ENCODE data around the gene PHLDB3. TPM values are rescaled to one million over a fixed set of nuclear protein-coding genes. Genes with fewer than 3 reads are reported as not detected.
A peak's percentile ranks its signal among the peaks of the same experiment; 100 is the strongest.
"Not testable (repeated sequence)": the region's sequence is repeated elsewhere in the genome, so short reads cannot be mapped to it uniquely, and the experiment has no call there.

The PHLDB3 gene
- polyA plus RNA-seq, 2 donors, result 58.1 to 70.1 TPM

DNA sequence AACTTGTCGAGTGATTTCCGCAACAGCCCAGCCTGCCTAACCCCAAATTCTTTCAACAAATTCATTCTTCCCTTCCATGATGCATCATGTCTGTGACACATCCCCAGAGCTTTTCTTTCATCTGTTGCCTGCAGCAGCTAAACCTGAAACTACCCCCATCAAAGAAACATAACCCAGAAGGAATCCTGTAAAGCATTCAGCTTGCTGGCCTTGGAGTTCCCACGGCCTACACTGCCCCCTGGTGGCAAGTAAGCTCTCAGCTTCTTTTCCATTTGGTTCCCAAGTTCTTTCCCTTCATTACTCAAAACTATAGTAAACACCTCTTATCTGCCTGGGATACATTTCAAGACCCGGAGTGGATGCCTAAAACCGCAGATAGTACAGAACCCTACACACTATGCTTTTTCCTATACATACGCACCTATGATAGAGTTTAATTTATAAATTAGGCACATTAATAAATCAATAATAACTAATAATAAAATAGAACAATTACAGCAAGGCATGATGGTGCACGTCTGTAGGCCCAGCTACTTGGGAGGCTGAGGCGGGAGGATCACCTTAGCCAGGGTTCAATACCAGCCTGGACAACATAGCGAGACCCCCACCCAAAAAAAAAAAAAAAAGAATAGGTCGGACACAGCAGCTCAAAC is 15.0 kb upstream of the PHLDB3 start:
- H3K4me1 ChIP-seq (ENCODE audit: control insufficient read depth in 2 of 2, insufficient read depth in 2 of 2, low read length in 1 of 2), result peaks cover 0 to under 1% of the 10 kb centered on the region in 2 donors
- peak overlapping the region; percentile 65 to 80 for H3K27ac ChIP-seq (ENCODE audit: low read depth in 2 of 2, low read length in 1 of 2)
- 40 to 44% methylated on average over 10 of the region's 10 CpGs for WGBS, 2 donors
- H3K4me3 ChIP-seq (ENCODE audit: low read depth in 1 of 2, low read length in 2 of 2), result no peak overlapping the region
- no peaks in the 10 kb centered on the region for H3K27me3 ChIP-seq (ENCODE audit: control insufficient read depth in 1 of 2, insufficient read depth in 2 of 2, low read length in 2 of 2)
- no peaks in the 10 kb centered on the region for H3K9me3 ChIP-seq (ENCODE audit: control insufficient read depth in 2 of 2, insufficient read depth in 1 of 2, low read depth in 1 of 2, low read length in 1 of 2)
- H3K36me3 ChIP-seq (ENCODE audit: control insufficient read depth in 2 of 2, insufficient read depth in 2 of 2, low read length in 1 of 2), result no peaks in the 10 kb centered on the region

GRCh38 chr19:43518051-43518450 is 13.5 kb upstream of the PHLDB3 start:
- H3K4me1 ChIP-seq (ENCODE audit: control insufficient read depth in 2 of 2, insufficient read depth in 2 of 2, low read length in 1 of 2), result no peaks in the 10 kb centered on the region
- peak overlapping the region in 1 of 2 donors; percentile 8 for H3K27ac ChIP-seq (ENCODE audit: low read depth in 2 of 2, low read length in 1 of 2)
- 58 to 68% methylated on average over 4 of the region's 4 CpGs for WGBS, 2 donors

DNA sequence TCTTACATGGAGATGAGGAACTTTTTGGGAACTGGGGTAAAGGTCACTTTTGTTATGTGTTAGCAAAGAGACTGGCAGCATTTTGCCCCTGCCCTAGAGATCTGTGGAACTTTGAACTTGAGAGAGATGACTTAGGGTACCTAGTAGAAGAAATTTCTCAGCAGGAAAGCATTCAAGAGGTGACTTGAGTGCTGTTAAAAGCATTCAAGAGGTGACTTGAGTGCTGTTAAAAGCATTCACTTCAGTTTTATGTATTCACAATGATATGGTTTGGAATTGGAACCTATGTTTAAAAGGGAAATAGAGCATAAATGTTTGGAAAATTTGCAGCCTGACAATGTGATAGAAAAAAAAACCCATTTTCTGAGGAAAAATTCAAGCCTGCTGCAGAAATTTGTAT is 7.9 kb upstream of the PHLDB3 start:
- H3K4me1 ChIP-seq (ENCODE audit: control insufficient read depth in 2 of 2, insufficient read depth in 2 of 2, low read length in 1 of 2); H3K9me3 ChIP-seq (ENCODE audit: control insufficient read depth in 2 of 2, insufficient read depth in 1 of 2, low read depth in 1 of 2, low read length in 1 of 2); H3K27ac ChIP-seq (ENCODE audit: low read depth in 2 of 2, low read length in 1 of 2); H3K27me3 ChIP-seq (ENCODE audit: control insufficient read depth in 1 of 2, insufficient read depth in 2 of 2, low read length in 2 of 2); H3K4me3 ChIP-seq (ENCODE audit: low read depth in 1 of 2, low read length in 2 of 2): not testable (repeated sequence)
- H3K36me3 ChIP-seq (ENCODE audit: control insufficient read depth in 2 of 2, insufficient read depth in 2 of 2, low read length in 1 of 2), result peaks cover 0 to 14% of the 10 kb centered on the region in 2 donors

More at GRCh38 chr19:43518051-43518450, 13.5 kb upstream of the PHLDB3 start:
- Histone ChIP-seq H3K9me3 (ENCODE audit: control insufficient read depth in 2 of 2, insufficient read depth in 1 of 2, low read depth in 1 of 2, low read length in 1 of 2) (no peaks in the 10 kb centered on the region), H3K36me3 (ENCODE audit: control insufficient read depth in 2 of 2, insufficient read depth in 2 of 2, low read length in 1 of 2) (no peaks in the 10 kb centered on the region), H3K4me3 (ENCODE audit: low read depth in 1 of 2, low read length in 2 of 2) (no peak overlapping the region), H3K27me3 (ENCODE audit: control insufficient read depth in 1 of 2, insufficient read depth in 2 of 2, low read length in 2 of 2) (no peaks in the 10 kb centered on the region)

DNA sequence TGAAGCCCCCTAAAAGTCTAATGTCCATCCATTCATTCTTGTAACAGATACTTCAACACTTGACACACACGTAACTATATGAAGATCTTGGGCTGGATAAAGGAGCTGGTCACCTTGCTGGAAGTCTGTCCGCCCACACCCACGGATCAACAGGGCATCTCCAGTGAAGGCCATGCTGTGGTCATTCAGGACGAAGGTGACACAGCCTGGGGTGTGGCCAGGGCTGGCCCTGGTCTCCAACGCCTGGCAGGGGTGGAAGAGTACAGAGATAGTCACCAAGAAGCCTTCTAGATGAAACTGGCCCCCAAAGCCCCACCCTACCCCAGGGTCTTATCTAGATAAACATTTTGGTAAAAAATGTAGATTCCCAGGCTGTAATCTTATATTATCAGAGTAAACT is 6.8 kb upstream of the PHLDB3 start:
- Histone ChIP-seq H3K27ac (ENCODE audit: low read depth in 2 of 2, low read length in 1 of 2) (no peak overlapping the region), H3K36me3 (ENCODE audit: control insufficient read depth in 2 of 2, insufficient read depth in 2 of 2, low read length in 1 of 2) (peaks cover 0 to 14% of the 10 kb centered on the region in 2 donors)
- whole genome bisulfite sequencing, 2 donors, result 93 to 94% methylated on average over 5 of the region's 5 CpGs

DNA sequence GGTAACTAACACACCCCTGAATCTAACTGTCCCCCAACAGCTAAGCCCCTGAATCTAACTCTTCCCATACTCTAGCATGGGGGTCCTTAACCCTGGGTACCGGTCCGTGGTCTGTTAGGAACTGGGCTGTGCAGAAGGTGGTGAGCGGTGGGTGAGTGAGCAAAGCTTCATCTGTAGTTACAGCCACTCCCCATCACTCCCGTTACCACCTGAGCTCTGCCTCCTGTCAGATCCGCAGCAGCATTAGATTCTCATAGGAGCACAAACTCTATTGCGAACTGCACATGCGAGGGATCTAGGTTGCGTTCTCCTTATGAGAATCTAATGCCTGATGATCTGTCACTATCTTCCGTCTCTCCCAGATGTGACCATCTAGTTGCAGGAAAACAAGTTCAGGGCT is 6.2 kb upstream of the PHLDB3 start:
- no peaks in the 10 kb centered on the region for H3K27me3 ChIP-seq (ENCODE audit: control insufficient read depth in 1 of 2, insufficient read depth in 2 of 2, low read length in 2 of 2)
- H3K9me3 ChIP-seq (ENCODE audit: control insufficient read depth in 2 of 2, insufficient read depth in 1 of 2, low read depth in 1 of 2, low read length in 1 of 2), result no peaks in the 10 kb centered on the region
- 98% methylated on average over 9 of the region's 9 CpGs for WGBS, 2 donors
- no peak overlapping the region for H3K4me3 ChIP-seq (ENCODE audit: low read depth in 1 of 2, low read length in 2 of 2)
- peaks cover 0 to 14% of the 10 kb centered on the region in 2 donors for H3K36me3 ChIP-seq (ENCODE audit: control insufficient read depth in 2 of 2, insufficient read depth in 2 of 2, low read length in 1 of 2)
- H3K4me1 ChIP-seq (ENCODE audit: control insufficient read depth in 2 of 2, insufficient read depth in 2 of 2, low read length in 1 of 2), result peaks cover 0 to 2% of the 10 kb centered on the region in 2 donors
- H3K27ac ChIP-seq (ENCODE audit: low read depth in 2 of 2, low read length in 1 of 2), result no peak overlapping the region

More for the DNA sequence above, 6.8 kb upstream of the PHLDB3 start:
- no peaks in the 10 kb centered on the region for H3K27me3 ChIP-seq (ENCODE audit: control insufficient read depth in 1 of 2, insufficient read depth in 2 of 2, low read length in 2 of 2)
- H3K9me3 ChIP-seq (ENCODE audit: control insufficient read depth in 2 of 2, insufficient read depth in 1 of 2, low read depth in 1 of 2, low read length in 1 of 2), result no peaks in the 10 kb centered on the region
- no peak overlapping the region for H3K4me3 ChIP-seq (ENCODE audit: low read depth in 1 of 2, low read length in 2 of 2)
- peaks cover 0 to 2% of the 10 kb centered on the region in 2 donors for H3K4me1 ChIP-seq (ENCODE audit: control insufficient read depth in 2 of 2, insufficient read depth in 2 of 2, low read length in 1 of 2)

- Histone ChIP-seq H3K27ac (ENCODE audit: low read depth in 2 of 2, low read length in 1 of 2) (no peak overlapping the region), H3K27me3 (ENCODE audit: control insufficient read depth in 1 of 2, insufficient read depth in 2 of 2, low read length in 2 of 2) (no peaks in the 10 kb centered on the region), H3K4me1 (ENCODE audit: control insufficient read depth in 2 of 2, insufficient read depth in 2 of 2, low read length in 1 of 2) (peaks cover 0 to 8% of the 10 kb centered on the region in 2 donors), H3K9me3 (ENCODE audit: control insufficient read depth in 2 of 2, insufficient read depth in 1 of 2, low read depth in 1 of 2, low read length in 1 of 2) (no peaks in the 10 kb centered on the region), H3K4me3 (ENCODE audit: low read depth in 1 of 2, low read length in 2 of 2) (no peak overlapping the region), H3K36me3 (ENCODE audit: control insufficient read depth in 2 of 2, insufficient read depth in 2 of 2, low read length in 1 of 2) (peaks cover 0 to 14% of the 10 kb centered on the region in 2 donors)
- WGBS, 2 donors, result 85 to 88% methylated on average over 2 of the region's 2 CpGs
Observed at GRCh38 chr19:43507880-43508279, 3.3 kb upstream of the PHLDB3 start.

- H3K27me3 ChIP-seq (ENCODE audit: control insufficient read depth in 1 of 2, insufficient read depth in 2 of 2, low read length in 2 of 2), result no peaks in the 10 kb centered on the region
- H3K9me3 ChIP-seq (ENCODE audit: control insufficient read depth in 2 of 2, insufficient read depth in 1 of 2, low read depth in 1 of 2, low read length in 1 of 2), result no peaks in the 10 kb centered on the region
- peaks cover 0 to 19% of the 10 kb centered on the region in 2 donors for H3K36me3 ChIP-seq (ENCODE audit: control insufficient read depth in 2 of 2, insufficient read depth in 2 of 2, low read length in 1 of 2)
- no peak overlapping the region for H3K4me3 ChIP-seq (ENCODE audit: low read depth in 1 of 2, low read length in 2 of 2)
- 88% methylated on average over 5 of the region's 5 CpGs for WGBS, 2 donors
- no peak overlapping the region for H3K27ac ChIP-seq (ENCODE audit: low read depth in 2 of 2, low read length in 1 of 2)
- peaks cover 0 to 6% of the 10 kb centered on the region in 2 donors for H3K4me1 ChIP-seq (ENCODE audit: control insufficient read depth in 2 of 2, insufficient read depth in 2 of 2, low read length in 1 of 2)
Observed at GRCh38 chr19:43506629-43507028, 2.1 kb upstream of the PHLDB3 start.

DNA sequence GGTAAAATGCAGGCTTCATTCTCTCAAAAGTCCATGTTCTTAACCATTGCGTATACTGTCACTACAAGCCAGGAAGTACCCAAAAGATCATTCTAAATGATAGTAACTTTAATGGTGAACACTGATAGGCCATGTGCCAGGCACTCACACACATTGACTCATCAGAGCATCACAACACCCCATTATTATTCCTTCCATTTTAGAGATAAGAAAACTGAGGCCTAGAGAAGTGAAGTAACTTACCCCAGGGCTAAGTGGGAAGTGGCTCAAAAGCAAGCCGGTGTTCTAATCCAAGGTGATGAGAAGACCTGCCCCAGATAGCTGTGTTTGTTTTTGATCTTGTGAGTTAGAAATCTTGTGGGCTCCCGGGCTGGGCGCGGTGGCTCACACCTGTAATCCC is 1.4 kb upstream of the PHLDB3 start:
- peak overlapping the region in 1 of 2 donors; percentile 15 for H3K27ac ChIP-seq (ENCODE audit: low read depth in 2 of 2, low read length in 1 of 2)
- peaks cover 0 to 20% of the 10 kb centered on the region in 2 donors for H3K36me3 ChIP-seq (ENCODE audit: control insufficient read depth in 2 of 2, insufficient read depth in 2 of 2, low read length in 1 of 2)
- no peaks in the 10 kb centered on the region for H3K9me3 ChIP-seq (ENCODE audit: control insufficient read depth in 2 of 2, insufficient read depth in 1 of 2, low read depth in 1 of 2, low read length in 1 of 2)
- H3K27me3 ChIP-seq (ENCODE audit: control insufficient read depth in 1 of 2, insufficient read depth in 2 of 2, low read length in 2 of 2), result no peaks in the 10 kb centered on the region
- no peak overlapping the region for H3K4me3 ChIP-seq (ENCODE audit: low read depth in 1 of 2, low read length in 2 of 2)
- 91 to 96% methylated on average over 5 of the region's 5 CpGs for WGBS, 2 donors
- H3K4me1 ChIP-seq (ENCODE audit: control insufficient read depth in 2 of 2, insufficient read depth in 2 of 2, low read length in 1 of 2), result peaks cover 0 to 6% of the 10 kb centered on the region in 2 donors

DNA sequence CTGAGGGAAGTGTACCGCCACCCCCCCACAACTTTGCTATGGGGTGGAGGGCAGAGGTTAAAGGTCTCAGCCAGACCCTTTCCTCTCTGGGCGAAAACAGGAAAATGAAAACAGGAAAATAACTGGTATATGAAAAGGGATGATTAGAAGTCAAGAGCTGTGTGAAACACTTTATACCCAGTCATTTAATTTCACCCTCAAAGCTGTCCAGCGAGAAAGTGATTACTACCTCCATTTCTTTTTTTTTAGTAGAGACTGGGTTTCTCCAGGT is 575 bp upstream of the PHLDB3 start:
- 85 to 90% methylated on average over 3 of the region's 3 CpGs for WGBS, 2 donors
- H3K36me3 ChIP-seq (ENCODE audit: control insufficient read depth in 2 of 2, insufficient read depth in 2 of 2, low read length in 1 of 2), result peaks cover 0 to 19% of the 10 kb centered on the region in 2 donors
- no peaks in the 10 kb centered on the region for H3K27me3 ChIP-seq (ENCODE audit: control insufficient read depth in 1 of 2, insufficient read depth in 2 of 2, low read length in 2 of 2)
- H3K27ac ChIP-seq (ENCODE audit: low read depth in 2 of 2, low read length in 1 of 2), result peak overlapping the region; percentile 83 to 96
- H3K4me1 ChIP-seq (ENCODE audit: control insufficient read depth in 2 of 2, insufficient read depth in 2 of 2, low read length in 1 of 2), result peaks cover 0 to 6% of the 10 kb centered on the region in 2 donors
- no peaks in the 10 kb centered on the region for H3K9me3 ChIP-seq (ENCODE audit: control insufficient read depth in 2 of 2, insufficient read depth in 1 of 2, low read depth in 1 of 2, low read length in 1 of 2)
- H3K4me3 ChIP-seq (ENCODE audit: low read depth in 1 of 2, low read length in 2 of 2), result peak overlapping the region in 1 of 2 donors; percentile 69
